Endothelial cell of umbilical vein (primary cell): ENCODE results near the gene RLN3. TPM values are rescaled to one million over a fixed set of nuclear protein-coding genes. Genes with fewer than 3 reads are reported as not detected.

Experiments used
- BruUV-seq: library from RNA; stranded (reverse); fragments of 400-500 nt; replicated peaks from 2 replicates; lab custom pipeline; 2021; lab: Mats Ljungman, UMichigan
- CTCF ChIA-PET: fragments of 300-600, 350-600 bp; sonication (Branson Sonifier 250); formaldehyde crosslinking; loops from one replicate; lab custom pipeline; 2021; ENCODE audit warnings: antibody characterized with exemption, inconsistent platforms; lab: Charles Lee
- POLR2A ChIA-PET: fragments of 300-600, 350-600 bp; sonication (Branson Sonifier 250); formaldehyde crosslinking; loops from one replicate; lab custom pipeline; 2021; ENCODE audit warnings: antibody characterized with exemption, inconsistent platforms; lab: Charles Lee
- DNase-seq: peaks from one replicate; pipeline ENCODE4 v3.0.0-alpha.2; 2011; ENCODE audit warnings: low read depth, low spot score
- FAIRE-seq: peaks from 2 replicates; lab custom pipeline; 2011; peaks lifted over from hg19 to GRCh38; lab: Jason Lieb, UNC
- H2AFZ ChIP-seq: 2 replicates; pipeline ENCODE4 v1.6.0; 2012; ENCODE audit warnings: low read depth, low read length, control low read depth, inconsistent platforms
- H3K27ac ChIP-seq: 2 replicates; pipeline ENCODE4 v1.5.1; 2011; ENCODE audit warnings: low read depth, mild to moderate bottlenecking, control low read depth, low read length, moderate library complexity; ENCODE audit not compliant: insufficient read depth
- H3K27me3 ChIP-seq, 2 experiments: 2 replicates each; pipeline versions ENCODE4 v1.6.0 to v1.6.1; 2011; ENCODE audit warnings: low read length in 2 of 2, mixed read lengths in 1 of 2; ENCODE audit not compliant: control insufficient read depth in 2 of 2, insufficient read depth in 2 of 2
- H3K36me3 ChIP-seq, 2 experiments: 2 replicates in 1 of 2; 3 replicates in 1 of 2; pipeline ENCODE4 v1.5.1; 2011; ENCODE audit warnings: low read length in 2 of 2, mild to moderate bottlenecking in 1 of 2, moderate library complexity in 1 of 2; ENCODE audit not compliant: control insufficient read depth in 2 of 2, insufficient read depth in 2 of 2; ENCODE audit errors: extremely low read depth in 1 of 2
- H3K4me1 ChIP-seq: 3 replicates; pipeline ENCODE4 v1.5.1; 2011; ENCODE audit warnings: mild to moderate bottlenecking, low read length; ENCODE audit not compliant: control insufficient read depth, insufficient read depth; ENCODE audit errors: extremely low read depth
- H3K4me2 ChIP-seq: 2 replicates; pipeline ENCODE4 v1.6.1; 2011; ENCODE audit warnings: low read length, control low read depth, mixed read lengths; ENCODE audit not compliant: insufficient read depth
- H3K4me3 ChIP-seq, 3 experiments: fragments of 200-600 bp in 1 of 3; sonication (generic), shearing (Covaris generic) in 1 of 3; replicated peaks in 1 of 3; 2 replicates each; pipeline ENCODE4 v1.5.1; 2011 to 2016; ENCODE audit warnings: control low read depth in 3 of 3, low read length in 3 of 3, mild to moderate bottlenecking in 2 of 3, inconsistent platforms in 1 of 3, low read depth in 1 of 3, moderate library complexity in 1 of 3; ENCODE audit not compliant: insufficient read depth in 1 of 3
- H3K79me2 ChIP-seq: 2 replicates; pipeline ENCODE4 v1.6.0; 2012; ENCODE audit warnings: low read length, inconsistent platforms; ENCODE audit not compliant: control insufficient read depth, insufficient read depth
- H3K9ac ChIP-seq: replicated peaks from 2 replicates; pipeline ENCODE3; 2011; ENCODE audit warnings: low read length, control low read depth; ENCODE audit not compliant: insufficient read depth; ENCODE audit errors: extremely low read depth
- H3K9me1 ChIP-seq: replicated peaks from 3 replicates; pipeline ENCODE4 v1.6.0; 2011; ENCODE audit warnings: mild to moderate bottlenecking, low read length; ENCODE audit not compliant: control insufficient read depth, insufficient read depth; ENCODE audit errors: extremely low read depth
- H3K9me3 ChIP-seq: replicated peaks from 2 replicates; pipeline ENCODE4 v1.5.1; 2012; ENCODE audit warnings: low read length, inconsistent platforms; ENCODE audit not compliant: control insufficient read depth, insufficient read depth
- H4K20me1 ChIP-seq: replicated peaks from 2 replicates; pipeline ENCODE3; 2011; ENCODE audit warnings: mild to moderate bottlenecking, low read length; ENCODE audit not compliant: control insufficient read depth, insufficient read depth; ENCODE audit errors: extremely low read depth
- EZH2 ChIP-seq: IDR thresholded peaks from 2 replicates; pipeline ENCODE4 v1.6.1; 2012; ENCODE audit warnings: borderline replicate concordance, low read depth, mild to moderate bottlenecking, moderate library complexity, low read length, inconsistent platforms; ENCODE audit not compliant: severe bottlenecking
- GATA2 ChIP-seq: IDR thresholded peaks from 2 replicates; pipeline ENCODE4 v1.7.0; 2011; ENCODE audit warnings: low read depth, mild to moderate bottlenecking, moderate library complexity, mixed read lengths, low read length; ENCODE audit not compliant: insufficient read length, insufficient read depth
- JUN ChIP-seq: IDR thresholded peaks from 2 replicates; pipeline ENCODE4 v1.6.1; 2011; ENCODE audit warnings: borderline replicate concordance, low read depth; ENCODE audit not compliant: insufficient read length, insufficient read depth
- MYC ChIP-seq: IDR thresholded peaks from one replicate; pipeline ENCODE4 v1.6.1; 2011; ENCODE audit warnings: mild to moderate bottlenecking, low read depth, low read length
- dilution Hi-C: fragments of 300-500 bp; cut with MboI; formaldehyde crosslinking; loops from one replicate; pipeline ENCODE4 v1.15.0; 2019; ENCODE audit warnings: low sequenced_read_pairs; ENCODE audit not compliant: extremely low pct_ligation_motif_present
- intact Hi-C: fragments of 100-400 bp; cut with micrococcal nuclease; formaldehyde crosslinking; loops from one replicate; pipeline ENCODE4 v1.10.0; 2022
- polyA plus RNA-seq, 4 experiments: library from polyadenylated mRNA; depleted of rRNA in 3 of 4; stranded (reverse) in 3 of 4; unstranded in 1 of 4; fragments of >200 nt; gene quantifications; 2 replicates each; pipeline versions ENCODE4 v1.2.1 to v1.2.3, GENCODE V29; 2011 to 2012; ENCODE audit warnings: missing spikeins in 1 of 4
- total RNA-seq: library from RNA; stranded (reverse); gene quantifications from 2 replicates; pipeline ENCODE4 v1.2.3, GENCODE V29; 2021
- TF ChIP-seq, protein P1 (sequence below), 2 donors: IDR thresholded peaks; 1 replicate in 1 of 2; 2 replicates in 1 of 2; pipeline ENCODE4 v1.5.1; 2011; ENCODE audit warnings: low read length in 2 of 2, mild to moderate bottlenecking in 2 of 2, moderate library complexity in 2 of 2, control low read depth in 1 of 2, inconsistent platforms in 1 of 2, low read depth in 1 of 2; ENCODE audit not compliant: insufficient read depth in 1 of 2; ENCODE audit errors: extremely low read depth in 1 of 2
- TF ChIP-seq, protein P2 (sequence below): IDR thresholded peaks from 2 replicates; pipeline ENCODE4 v1.6.1; 2011; ENCODE audit not compliant: insufficient read depth, insufficient read length

Gene RLN3
- total and polyA plus RNA-seq, 2 donors (not counting 3 experiments of a cell fraction or from before 2014, with no cell fraction given): not detected

DNA sequence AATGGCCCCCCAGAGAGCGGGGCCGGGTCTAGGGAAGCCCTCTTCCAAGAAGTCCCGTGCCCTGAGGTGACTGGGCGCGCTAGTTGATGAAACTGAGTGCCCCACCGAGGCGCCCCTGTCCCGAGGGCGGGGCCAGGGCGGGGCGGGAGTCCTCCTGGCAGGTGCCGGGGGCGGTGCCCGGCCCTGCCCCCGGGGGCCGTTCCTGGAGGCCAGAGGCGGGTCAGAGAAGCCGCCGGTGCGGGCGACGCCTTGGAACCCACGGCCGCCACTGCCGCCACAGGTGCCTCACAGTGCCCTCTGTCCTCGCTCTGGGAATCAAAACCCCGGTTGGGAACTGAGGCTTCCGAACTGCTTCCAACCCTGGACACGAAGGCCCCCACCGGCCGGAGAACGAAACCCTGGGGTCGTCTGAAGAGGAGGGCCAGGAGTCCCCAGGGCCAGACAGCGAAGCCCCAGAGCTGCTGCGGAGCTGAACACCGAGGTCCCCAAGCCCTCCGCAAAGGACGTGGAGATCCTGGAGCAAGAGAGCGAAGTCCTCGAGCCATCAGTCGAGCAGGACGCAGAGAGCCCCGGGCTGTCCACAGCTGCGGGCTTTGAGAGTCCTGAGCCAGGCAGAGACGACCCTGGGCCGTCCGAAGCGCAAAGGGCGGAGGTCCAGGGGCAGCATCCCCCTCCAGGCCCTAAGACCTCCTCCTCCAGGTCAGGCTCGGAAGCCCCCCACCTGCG is 44.8 kb downstream of the RLN3 start, which contains the start of gene MISP3:
Gene MISP3, plus strand, starts transcription at position 252 of the 726 bp plus-strand sequence. CDS start 524 bp downstream, outside the sequence.
- no peak for TF ChIP-seq MYC
- TF ChIP-seq, protein P1, sequence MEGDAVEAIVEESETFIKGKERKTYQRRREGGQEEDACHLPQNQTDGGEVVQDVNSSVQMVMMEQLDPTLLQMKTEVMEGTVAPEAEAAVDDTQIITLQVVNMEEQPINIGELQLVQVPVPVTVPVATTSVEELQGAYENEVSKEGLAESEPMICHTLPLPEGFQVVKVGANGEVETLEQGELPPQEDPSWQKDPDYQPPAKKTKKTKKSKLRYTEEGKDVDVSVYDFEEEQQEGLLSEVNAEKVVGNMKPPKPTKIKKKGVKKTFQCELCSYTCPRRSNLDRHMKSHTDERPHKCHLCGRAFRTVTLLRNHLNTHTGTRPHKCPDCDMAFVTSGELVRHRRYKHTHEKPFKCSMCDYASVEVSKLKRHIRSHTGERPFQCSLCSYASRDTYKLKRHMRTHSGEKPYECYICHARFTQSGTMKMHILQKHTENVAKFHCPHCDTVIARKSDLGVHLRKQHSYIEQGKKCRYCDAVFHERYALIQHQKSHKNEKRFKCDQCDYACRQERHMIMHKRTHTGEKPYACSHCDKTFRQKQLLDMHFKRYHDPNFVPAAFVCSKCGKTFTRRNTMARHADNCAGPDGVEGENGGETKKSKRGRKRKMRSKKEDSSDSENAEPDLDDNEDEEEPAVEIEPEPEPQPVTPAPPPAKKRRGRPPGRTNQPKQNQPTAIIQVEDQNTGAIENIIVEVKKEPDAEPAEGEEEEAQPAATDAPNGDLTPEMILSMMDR (IDR thresholded peaks at IDR 0.05; ENCODE audit: extremely low read depth in 1 of 2, insufficient read depth in 1 of 2, low read depth in 1 of 2, low read length in 2 of 2): no peak
- TF ChIP-seq GATA2: no peak
- no peak for TF ChIP-seq JUN
- TF ChIP-seq, protein P2, sequence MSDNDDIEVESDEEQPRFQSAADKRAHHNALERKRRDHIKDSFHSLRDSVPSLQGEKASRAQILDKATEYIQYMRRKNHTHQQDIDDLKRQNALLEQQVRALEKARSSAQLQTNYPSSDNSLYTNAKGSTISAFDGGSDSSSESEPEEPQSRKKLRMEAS: no peak
- TF ChIP-seq EZH2: peak; percentile 37
- no peaks in the 10 kb centered on the region for H3K27me3 ChIP-seq
- FAIRE-seq: no peak
- no peaks in the 10 kb centered on the region for H3K9me1 ChIP-seq
- CTCF ChIA-PET: interaction anchor here (0.6 to 6.6 kb wide), 37 partner anchors 10 to 288 kb away, joined by 3 to 74 read pairs (median 5); partner anchors contain the start of genes ASF1B, BRME1, IL27RA and NANOS3
- H3K79me2 ChIP-seq: no peaks in the 10 kb centered on the region
- no peaks in the 10 kb centered on the region for H4K20me1 ChIP-seq
- BruUV-seq: no TSS peak
- no peaks in the 10 kb centered on the region for H3K9me3 ChIP-seq
- peak within 1 kb of the TSS; percentile 8 for H3K9ac ChIP-seq
- peak within 1 kb of the TSS; percentile 79 for H3K4me2 ChIP-seq
- peak; percentile 43 for DNase-seq
- intact Hi-C loops (loop anchor here (1.0 to 5.0 kb wide), 5 partner anchors 40 to 285 kb away; partner anchors contain the start of genes ASF1B and RFX1), dilution Hi-C loops (no loop called here)
- peaks cover 26% of the 10 kb centered on the region for H3K4me1 ChIP-seq
- H3K36me3 ChIP-seq: no peaks in the 10 kb centered on the region
- no peak within 1 kb of the TSS for H3K27ac ChIP-seq
- H3K4me3 ChIP-seq: peak within 1 kb of the TSS; percentile 43 to 61 (median 47)
- POLR2A ChIA-PET: no interaction called here
- peak within 1 kb of the TSS; percentile 99 for H2AFZ ChIP-seq
